H1 (cell line): ENCODE results near the gene PHKG2. TPM values are rescaled to one million over a fixed set of nuclear protein-coding genes. Genes with fewer than 3 reads are reported as not detected.

Experiments
- CHD7 ChIP-seq: fragments of 300-600 bp; sonication (generic); IDR thresholded peaks from 2 replicates; pipeline ENCODE4 v1.7.1; 2012; ENCODE audit warnings: low read length, moderate library complexity, mild to moderate bottlenecking, inconsistent platforms; ENCODE audit not compliant: insufficient replicate concordance
- EZH2 ChIP-seq: fragments of 200-600 bp; sonication (generic); IDR thresholded peaks from 2 replicates; pipeline ENCODE4 v1.7.1; 2012; ENCODE audit warnings: low read depth, mild to moderate bottlenecking, moderate library complexity, low read length, inconsistent platforms; ENCODE audit not compliant: severe bottlenecking
- HDAC2 ChIP-seq, 2 experiments: fragments of 300-600 bp in 1 of 2; sonication (generic) in 1 of 2; IDR thresholded peaks; 2 replicates each; pipeline ENCODE4 v1.6.1; 2011 to 2012; ENCODE audit warnings: low read depth in 2 of 2, low read length in 2 of 2, mild to moderate bottlenecking in 2 of 2, moderate library complexity in 2 of 2, borderline replicate concordance in 1 of 2, inconsistent platforms in 1 of 2
- JUND ChIP-seq: IDR thresholded peaks from 2 replicates; pipeline ENCODE4 v1.6.1; 2011; ENCODE audit warnings: mild to moderate bottlenecking, improper control_type of control experiment, low read length
- MAFK ChIP-seq: IDR thresholded peaks from 2 replicates; pipeline ENCODE4 v1.6.1; 2012; ENCODE audit warnings: low read depth, mild to moderate bottlenecking, improper control_type of control experiment, low read length
- SIRT6 ChIP-seq: IDR thresholded peaks from one replicate; pipeline ENCODE4 v1.7.1; 2012; ENCODE audit warnings: low read length, inconsistent platforms
- polyA plus RNA-seq, 7 experiments: library from polyadenylated mRNA; depleted of rRNA in 3 of 7; stranded (reverse) in 5 of 7; unstranded in 2 of 7; fragments of >200 nt in 5 of 7; fragments of 200-250 nt in 2 of 7; gene quantifications; 1 replicate in 5 of 7; 2 replicates in 1 of 7; 4 replicates in 1 of 7; pipeline versions ENCODE4 v1.2.1 to v1.2.3, GENCODE V29; 2011 to 2013; ENCODE audit warnings: missing spikeins in 2 of 7, mixed read lengths in 2 of 7
- total RNA-seq: library from RNA; stranded (reverse); fragmentation: NEBNext Ultra II Directional; extraction: Animal tissue kit (Norgen Biotek cat#: 25700); gene quantifications from 2 replicates; pipeline ENCODE4 v1.2.1, GENCODE V29; 2021
- TF ChIP-seq, protein P1 (sequence below): IDR thresholded peaks from 2 replicates; pipeline ENCODE4 v1.6.1; 2012; ENCODE audit warnings: low read length, inconsistent platforms

Gene PHKG2
- total and polyA plus RNA-seq, 2 of the 8 experiments (the other 6 are each of a cell fraction or from before 2014, with no cell fraction given) = 36.0 to 53.4 TPM

- no peak for TF ChIP-seq CHD7
- TF ChIP-seq SIRT6 = no peak
- no peak for TF ChIP-seq JUND
- no peak for TF ChIP-seq EZH2
- TF ChIP-seq, protein P1, sequence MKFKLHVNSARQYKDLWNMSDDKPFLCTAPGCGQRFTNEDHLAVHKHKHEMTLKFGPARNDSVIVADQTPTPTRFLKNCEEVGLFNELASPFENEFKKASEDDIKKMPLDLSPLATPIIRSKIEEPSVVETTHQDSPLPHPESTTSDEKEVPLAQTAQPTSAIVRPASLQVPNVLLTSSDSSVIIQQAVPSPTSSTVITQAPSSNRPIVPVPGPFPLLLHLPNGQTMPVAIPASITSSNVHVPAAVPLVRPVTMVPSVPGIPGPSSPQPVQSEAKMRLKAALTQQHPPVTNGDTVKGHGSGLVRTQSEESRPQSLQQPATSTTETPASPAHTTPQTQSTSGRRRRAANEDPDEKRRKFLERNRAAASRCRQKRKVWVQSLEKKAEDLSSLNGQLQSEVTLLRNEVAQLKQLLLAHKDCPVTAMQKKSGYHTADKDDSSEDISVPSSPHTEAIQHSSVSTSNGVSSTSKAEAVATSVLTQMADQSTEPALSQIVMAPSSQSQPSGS = no peak
- no peak for TF ChIP-seq HDAC2 (IDR thresholded peaks at IDR 0.05; ENCODE audit: borderline replicate concordance in 1 of 2, low read depth in 2 of 2, low read length in 2 of 2)
- no peak for TF ChIP-seq MAFK
Measured at GRCh38 chr16:30764816-30765465, 16.7 kb downstream of the PHKG2 start (continued).
